Nephron progenitor cell (in vitro differentiated cells): ENCODE data around the gene PDE4D.

Experiments
- DNase-seq: peaks from one replicate; pipeline ENCODE4 v3.0.0; 2021
- H3K27ac Mint-ChIP-seq: 2 replicates; pipeline ENCODE4 v1.8.0; 2021; ENCODE audit warnings: mild to moderate bottlenecking, moderate library complexity, mixed read lengths
- H3K27me3 Mint-ChIP-seq: 2 replicates; pipeline ENCODE4 v1.8.0; 2021; ENCODE audit warnings: mild to moderate bottlenecking, low read depth, mixed read lengths; ENCODE audit not compliant: poor library complexity
- H3K36me3 Mint-ChIP-seq: 2 replicates; pipeline ENCODE4 v1.8.0; 2021; ENCODE audit warnings: low read depth, mixed read lengths
- H3K4me1 Mint-ChIP-seq: 2 replicates; pipeline ENCODE4 v1.8.0; 2021; ENCODE audit warnings: mixed read lengths
- H3K4me3 Mint-ChIP-seq: 2 replicates; pipeline ENCODE4 v1.8.0; 2021; ENCODE audit warnings: mild to moderate bottlenecking, moderate library complexity, mixed read lengths
- H3K9me3 Mint-ChIP-seq: 2 replicates; pipeline ENCODE4 v1.8.0; 2021; ENCODE audit warnings: mild to moderate bottlenecking, moderate library complexity, mixed read lengths
- CTCF ChIP-seq: fragments of 200-600 bp; sonication (generic); IDR thresholded peaks from 2 replicates; pipeline ENCODE4 v1.5.0; 2021; ENCODE audit warnings: antibody characterized with exemption

The PDE4D gene

GRCh38 chr5:58946230-58946629 lies 947.3 kb downstream of the PDE4D start:
- Mint-ChIP-seq H3K4me1 (peaks cover 4% of the 10 kb centered on the region), H3K4me3 (no peak overlapping the region), H3K27ac (peak overlapping the region; percentile 69), H3K9me3 (peaks cover 10% of the 10 kb centered on the region), H3K27me3 (peaks cover 6% of the 10 kb centered on the region), H3K36me3 (peaks cover 5% of the 10 kb centered on the region)
- TF ChIP-seq CTCF: no peak
- DNase-seq: no peak

DNA sequence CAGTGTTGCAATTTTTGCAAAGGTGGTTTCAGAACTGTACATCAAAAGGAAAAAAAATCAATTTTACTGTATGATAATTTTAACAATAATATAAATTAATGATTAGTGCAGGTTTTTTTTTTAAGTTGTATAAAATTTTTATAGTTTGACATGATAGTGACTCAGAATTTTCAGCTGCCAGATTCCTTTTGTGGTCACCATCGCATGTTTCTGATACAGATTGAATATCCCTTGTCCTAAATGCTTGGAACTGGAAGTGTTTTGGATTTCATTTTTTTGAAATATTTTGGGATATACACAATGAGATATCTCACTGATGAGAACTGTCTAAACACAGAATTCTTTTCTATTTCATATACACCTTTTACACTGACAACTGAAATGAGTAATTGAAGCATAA lies 949.3 kb downstream of the PDE4D start:
- no peak for DNase-seq
- Mint-ChIP-seq H3K27me3 (peaks cover 6% of the 10 kb centered on the region), H3K9me3 (peaks cover 10% of the 10 kb centered on the region), H3K4me1 (peaks cover 4% of the 10 kb centered on the region), H3K36me3 (peaks cover 5% of the 10 kb centered on the region), H3K27ac (no peak overlapping the region), H3K4me3 (no peak overlapping the region)
- no peak for TF ChIP-seq CTCF

GRCh38 chr5:58940446-58940845 lies 953.1 kb downstream of the PDE4D start:
- Mint-ChIP-seq H3K4me1 (peaks cover 5% of the 10 kb centered on the region), H3K36me3 (peaks cover 5% of the 10 kb centered on the region), H3K27ac (no peak overlapping the region), H3K4me3 (no peak overlapping the region), H3K27me3 (peaks cover 2% of the 10 kb centered on the region), H3K9me3 (peaks cover 10% of the 10 kb centered on the region)
- TF ChIP-seq CTCF: no peak
- DNase-seq: no peak

DNA sequence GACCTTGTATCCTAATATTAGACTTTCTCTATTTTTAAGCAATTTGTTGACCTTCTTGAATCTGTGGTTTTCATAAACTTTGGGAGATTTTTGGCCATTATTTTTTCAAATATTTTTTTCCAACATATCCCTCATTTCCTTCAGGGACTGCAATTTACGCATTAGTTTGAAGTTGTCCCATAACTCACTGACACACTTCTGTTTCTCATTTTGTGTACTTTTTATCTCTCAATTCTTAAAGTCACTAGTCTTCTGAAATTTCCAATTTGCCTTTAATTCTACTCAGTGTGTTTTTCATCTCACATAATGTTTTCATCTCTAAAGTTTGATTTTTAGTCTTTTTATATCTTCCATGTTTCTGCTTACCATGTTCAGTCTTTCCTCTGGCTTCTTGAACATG lies 953.9 kb downstream of the PDE4D start:
- Mint-ChIP-seq H3K27ac (no peak overlapping the region), H3K9me3 (peaks cover 10% of the 10 kb centered on the region), H3K36me3 (peaks cover 5% of the 10 kb centered on the region), H3K4me3 (no peak overlapping the region), H3K27me3 (peaks cover 3% of the 10 kb centered on the region), H3K4me1 (peaks cover 5% of the 10 kb centered on the region)
- DNase-seq: no peak
- TF ChIP-seq CTCF: no peak

DNA sequence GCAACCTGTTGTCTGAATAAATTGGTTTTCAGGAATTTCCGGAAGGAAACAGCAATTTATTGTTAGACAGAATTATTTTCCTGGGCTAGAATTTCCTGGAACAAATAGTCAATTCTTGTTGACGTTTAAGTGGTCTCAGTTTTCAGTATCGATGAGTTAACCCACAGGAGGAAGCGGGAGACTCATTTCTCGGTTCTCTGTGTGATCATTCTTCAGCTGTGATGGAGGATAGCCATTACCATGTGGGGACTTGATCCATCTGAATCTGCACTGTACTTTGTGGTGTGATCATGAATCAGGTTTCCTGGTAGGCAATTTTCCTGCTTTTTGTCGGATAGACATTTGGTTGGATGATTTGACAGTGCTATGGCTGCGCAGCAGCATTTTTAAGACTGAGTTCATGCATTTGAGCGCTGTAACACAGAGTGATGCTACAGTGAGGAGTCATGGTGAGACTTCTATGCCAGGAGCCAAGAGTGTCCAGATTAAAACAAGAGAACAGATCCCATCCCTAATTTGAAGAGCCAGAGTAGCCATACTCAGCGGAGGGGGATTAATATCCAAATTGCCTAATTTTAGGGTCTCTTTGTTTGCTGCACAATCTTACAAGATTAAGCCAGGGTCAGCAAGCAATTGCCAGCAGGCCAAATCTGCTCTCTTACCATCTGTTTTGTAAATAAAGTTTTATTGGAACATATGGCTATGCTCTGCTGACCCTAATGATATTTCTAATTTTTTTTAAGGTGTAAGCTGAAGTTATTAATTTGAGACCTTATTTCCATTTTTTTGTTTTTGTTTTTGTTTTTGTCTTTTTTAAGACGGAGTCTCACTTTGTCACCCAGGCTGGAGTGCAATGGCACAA lies 954.7 kb downstream of the PDE4D start:
- TF ChIP-seq CTCF: no peak
- Mint-ChIP-seq H3K27ac (no peak overlapping the region), H3K27me3 (peaks cover 3% of the 10 kb centered on the region), H3K36me3 (peaks cover 5% of the 10 kb centered on the region), H3K4me3 (no peak overlapping the region), H3K4me1 (peaks cover 9% of the 10 kb centered on the region), H3K9me3 (peaks cover 10% of the 10 kb centered on the region)
- DNase-seq: no peak
